K562 (cell line): ENCODE results near the gene PFDN2. TPM values are rescaled to one million over a fixed set of nuclear protein-coding genes. Genes with fewer than 3 reads are reported as not detected.
A peak's percentile ranks its signal among the peaks of the same experiment; 100 is the strongest.

ENCODE experiments used
- ATAC-seq: fragments of 200-7000 bp; cut with Tn5 transposase; 3 replicates; pipeline ENCODE4 v1.9.1; 2020; ENCODE audit warnings: moderate library complexity
- BruUV-seq: library from RNA; stranded (reverse); fragments of 400-500 nt; replicated peaks from 2 replicates; lab custom pipeline; 2021; lab: Mats Ljungman, UMichigan
- CTCF ChIA-PET: fragments of 300-600 bp; formaldehyde crosslinking; extraction: SDS; loops from one replicate; lab custom pipeline; 2021; ENCODE audit warnings: low intra/inter-chr PET ratio; lab: Yijun Ruan, JAX
- POLR2A ChIA-PET: fragments of 300-600, 350-650 bp; sonication (Branson Sonifier 250); formaldehyde crosslinking; extraction: SDS; loops from one replicate; lab custom pipeline; 2021; ENCODE audit warnings: antibody characterized with exemption, inconsistent platforms; lab: Yijun Ruan, JAX
- DNase-seq, 4 experiments: peaks; one replicate each; pipeline versions ENCODE4 v3.0.0 to v3.0.0-alpha.2; 2011 to 2018; ENCODE audit warnings: low spot score in 3 of 4, mixed read lengths in 3 of 4; ENCODE audit errors: extremely low read depth in 1 of 4
- FAIRE-seq: peaks from 2 replicates; lab custom pipeline; 2011; peaks lifted over from hg19 to GRCh38; lab: Jason Lieb, UNC
- H2AFZ ChIP-seq: 2 replicates; pipeline ENCODE4 v1.6.0; 2011; ENCODE audit warnings: low read depth, low read length, control low read depth, inconsistent platforms
- H3K27ac ChIP-seq: fragments of 200-600 bp; 3 replicates; pipeline ENCODE4 v1.8.0; 2011; ENCODE audit warnings: low read depth, mild to moderate bottlenecking, control low read depth, inconsistent platforms, low read length, moderate library complexity, mixed read lengths; ENCODE audit errors: extremely low read depth
- H3K27me3 ChIP-seq, 2 experiments: fragments of 300-600 bp in 1 of 2; 2 replicates in 1 of 2; 3 replicates in 1 of 2; pipeline versions ENCODE4 v1.6.0 to v1.8.0; 2011; ENCODE audit warnings: inconsistent platforms in 2 of 2, low read length in 2 of 2, mild to moderate bottlenecking in 1 of 2, mixed read lengths in 1 of 2, moderate library complexity in 1 of 2; ENCODE audit not compliant: control insufficient read depth in 2 of 2, insufficient read depth in 2 of 2
- H3K36me3 ChIP-seq: fragments of 300-600 bp; 3 replicates; pipeline ENCODE4 v1.8.0; 2011; ENCODE audit warnings: mild to moderate bottlenecking, low read length, inconsistent platforms; ENCODE audit not compliant: control insufficient read depth, insufficient read depth
- H3K4me1 ChIP-seq, 2 experiments: fragments of 200-600 bp in 1 of 2; replicated peaks in 1 of 2; 2 replicates in 1 of 2; 3 replicates in 1 of 2; pipeline versions ENCODE4 v1.5.1 to v1.8.0; 2011; ENCODE audit warnings: inconsistent platforms in 2 of 2, low read length in 2 of 2, mild to moderate bottlenecking in 1 of 2, mixed read lengths in 1 of 2, moderate library complexity in 1 of 2; ENCODE audit not compliant: control insufficient read depth in 2 of 2, insufficient read depth in 2 of 2
- H3K4me2 ChIP-seq: 2 replicates; pipeline ENCODE4 v1.6.1; 2011; ENCODE audit warnings: low read length, control low read depth, inconsistent platforms, mixed read lengths; ENCODE audit not compliant: insufficient read depth
- H3K4me3 ChIP-seq: fragments of 200-600 bp; sonication (generic), shearing (Covaris generic); 2 replicates; pipeline ENCODE4 v1.5.1; 2016; ENCODE audit warnings: control low read depth, inconsistent platforms
- H3K79me2 ChIP-seq: fragments of 200-600 bp; 3 replicates; pipeline ENCODE4 v1.8.0; 2011; ENCODE audit warnings: low read length, inconsistent platforms; ENCODE audit not compliant: control insufficient read depth, insufficient read depth
- H3K9ac ChIP-seq, 2 experiments: 2 replicates each; pipeline versions ENCODE4 v1.6.0 to v1.6.1; 2011; ENCODE audit warnings: low read depth in 2 of 2, low read length in 2 of 2, control low read depth in 1 of 2, inconsistent platforms in 1 of 2, mild to moderate bottlenecking in 1 of 2, mixed read lengths in 1 of 2; ENCODE audit not compliant: insufficient read depth in 1 of 2
- H3K9me1 ChIP-seq: one replicate; pipeline ENCODE4 v1.6.0; 2011; ENCODE audit warnings: inconsistent platforms, mild to moderate bottlenecking, low read length, moderate library complexity; ENCODE audit not compliant: control insufficient read depth, insufficient read depth
- H3K9me3 ChIP-seq: replicated peaks from 2 replicates; pipeline ENCODE4 v1.5.1; 2011; ENCODE audit warnings: low read depth, low read length, inconsistent platforms; ENCODE audit not compliant: control insufficient read depth, insufficient read depth
- H4K20me1 ChIP-seq: replicated peaks from 2 replicates; pipeline ENCODE4 v1.6.1; 2011; ENCODE audit warnings: low read length, inconsistent platforms, mixed read lengths; ENCODE audit not compliant: control insufficient read depth, insufficient read depth
- KDM1A ChIP-seq, 2 experiments: fragments of 450-650 bp; IDR thresholded peaks; 2 replicates each; pipeline ENCODE4 v1.6.1; 2016; ENCODE audit warnings: mild to moderate bottlenecking in 2 of 2
- KDM2B ChIP-seq: fragments of 250-450 bp; sonication (Bioruptor Pico); IDR thresholded peaks from 2 replicates; pipeline ENCODE4 v1.8.0; 2021; ENCODE audit warnings: mild to moderate bottlenecking, moderate library complexity
- ZNF778 ChIP-seq: fragments of 450-650 bp; formaldehyde crosslinking; IDR thresholded peaks from 2 replicates; pipeline ENCODE4 v1.4.0; 2020; ENCODE audit warnings: mild to moderate bottlenecking, moderate library complexity
- WGBS: fragments of 100-300 bp; shearing (Covaris generic); methylation state at CpG from one replicate; pipeline ENCODE4 v1.1.6; 2016; ENCODE audit warnings: low coverage, mixed read lengths; ENCODE audit not compliant: insufficient coverage; ENCODE audit errors: missing lambda C conversion rate; 5-methylcytosine and 5-hydroxymethylcytosine counted together
- in situ Hi-C: fragments of 300-500 bp; cut with MboI; formaldehyde crosslinking; loops from 4 replicates; pipeline ENCODE4 v1.15.0; 2018; ENCODE audit warnings: inconsistent platforms, mixed read lengths
- intact Hi-C: fragments of 100-400 bp; cut with micrococcal nuclease; formaldehyde crosslinking; loops from 2 replicates; pipeline ENCODE4 v1.14.2; 2022
- polyA plus RNA-seq, 8 experiments: library from polyadenylated mRNA; depleted of rRNA in 4 of 8; stranded (reverse) in 5 of 8; unstranded in 3 of 8; fragments of >200 nt; fragmentation: Nextera tagmentation in 2 of 8; fragmentation: Illumina TruSeq in 1 of 8; extraction: Ambion mirVana in 2 of 8; extraction: Trizol in 1 of 8; gene quantifications; 2 replicates each; pipeline versions ENCODE4 v1.2.1 to v1.2.3, GENCODE V29; 2011 to 2014; ENCODE audit warnings: inconsistent platforms in 1 of 8, missing spikeins in 1 of 8
- total RNA-seq, 7 experiments: library from RNA; depleted of rRNA in 6 of 7; stranded (reverse); fragments of >200 nt in 6 of 7; fragmentation: Illumina TruSeq in 2 of 7; extraction: Trizol in 2 of 7; gene quantifications; 2 replicates each; pipeline versions ENCODE4 v1.2.1 to v1.2.3, GENCODE V29; 2011 to 2021; ENCODE audit warnings: low replicate concordance in 1 of 7
- TF ChIP-seq, protein P1 (sequence below): fragments of 450-650 bp; IDR thresholded peaks from 2 replicates; pipeline ENCODE4 v1.6.1; 2018; ENCODE audit not compliant: partially characterized antibody

Gene PFDN2
- total and polyA plus RNA-seq, 9 of the 15 experiments (the other 6 are each of a cell fraction or from before 2014, with no cell fraction given), result 50.2 to 361 (median 144) TPM

DNA sequence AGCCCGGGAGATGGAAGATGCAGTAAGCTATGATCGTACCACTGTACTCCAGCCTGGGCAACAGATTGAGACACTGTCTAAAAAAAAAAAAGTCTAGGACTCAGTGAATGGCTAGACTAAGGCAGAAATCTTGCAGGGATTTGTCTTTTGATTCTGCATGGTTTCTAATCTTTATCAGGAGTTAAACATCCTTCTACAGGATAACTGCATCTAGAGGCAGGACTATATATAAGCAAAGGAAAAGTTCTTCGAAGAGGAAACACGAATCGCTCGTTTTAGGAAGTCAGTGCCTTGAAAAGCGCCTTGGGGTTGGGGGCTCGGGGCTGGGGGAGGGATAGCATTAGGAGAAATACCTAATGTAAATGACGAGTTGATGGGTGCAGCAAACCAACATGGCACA lies 35.3 kb upstream of the PFDN2 start:
- peak; percentile 73 for FAIRE-seq
- Histone ChIP-seq H3K4me2 (peak overlapping the region; percentile 37), H3K9me3 (no peaks in the 10 kb centered on the region), H3K27ac (peak overlapping the region; percentile 92; the same call in 2 of the 3 replicates), H3K4me3 (peak overlapping the region; percentile 52), H3K36me3 (peaks cover 14% of the 10 kb centered on the region), H3K27me3 (no peaks in the 10 kb centered on the region), H3K79me2 (peaks cover 20% of the 10 kb centered on the region), H3K4me1 (peaks cover 6 to 14% of the 10 kb centered on the region in 2 experiments; a peak in 3 of 5 replicates), H4K20me1 (no peaks in the 10 kb centered on the region), H3K9ac (peak overlapping the region in 1 of 2 experiments; percentile 94; a peak in 2 of 4 replicates), H2AFZ (peak overlapping the region; percentile 93), H3K9me1 (no peaks in the 10 kb centered on the region)
- ChIA-PET POLR2A (interaction anchor here (0.6 to 2.7 kb wide), 16 partner anchors 9 to 1368 kb away, joined by 3 to 30 read pairs (median 4); partner anchors contain the start of genes DEDD, NDUFS2, PPOX and USF1), CTCF (no interaction called here)
- intact Hi-C loops, result no loop called here
- 20% methylated on average over 8 of the region's 9 CpGs for WGBS
- DNase-seq, result no peak
- TF ChIP-seq KDM1A (IDR thresholded peaks at IDR 0.05) (peak in 1 of 2 experiments; percentile 7; a peak in 1 of 4 replicates), KDM2B (no peak)
- peak; percentile 7; the same call in 2 of the 3 replicates for ATAC-seq
- no TSS peak for BruUV-seq
- in situ Hi-C loops, result no loop called here

GRCh38 chr1:161145832-161146231 lies 28.0 kb upstream of the PFDN2 start:
- ChIA-PET CTCF (no interaction called here), POLR2A (interaction anchor here (0.6 kb wide), 2 partner anchors 14 to 194 kb away, joined by 3 read pairs; partner anchors contain the start of gene USP21)
- Histone ChIP-seq H3K9ac (no peak overlapping the region), H3K36me3 (no peaks in the 10 kb centered on the region), H4K20me1 (no peaks in the 10 kb centered on the region), H3K9me3 (no peaks in the 10 kb centered on the region), H3K9me1 (no peaks in the 10 kb centered on the region), H3K27ac (no peak overlapping the region), H3K4me2 (no peak overlapping the region), H3K4me1 (peaks cover 0 to 4% of the 10 kb centered on the region in 2 experiments; a peak in 2 of 5 replicates), H3K4me3 (no peak overlapping the region), H3K79me2 (no peaks in the 10 kb centered on the region), H2AFZ (no peak overlapping the region), H3K27me3 (no peaks in the 10 kb centered on the region)
- in situ Hi-C loops (no loop called here), intact Hi-C loops (no loop called here)
- no TSS peak for BruUV-seq
- no peak for TF ChIP-seq ZNF778 (CRISPR knock-in tag)
- TF ChIP-seq, protein P1, sequence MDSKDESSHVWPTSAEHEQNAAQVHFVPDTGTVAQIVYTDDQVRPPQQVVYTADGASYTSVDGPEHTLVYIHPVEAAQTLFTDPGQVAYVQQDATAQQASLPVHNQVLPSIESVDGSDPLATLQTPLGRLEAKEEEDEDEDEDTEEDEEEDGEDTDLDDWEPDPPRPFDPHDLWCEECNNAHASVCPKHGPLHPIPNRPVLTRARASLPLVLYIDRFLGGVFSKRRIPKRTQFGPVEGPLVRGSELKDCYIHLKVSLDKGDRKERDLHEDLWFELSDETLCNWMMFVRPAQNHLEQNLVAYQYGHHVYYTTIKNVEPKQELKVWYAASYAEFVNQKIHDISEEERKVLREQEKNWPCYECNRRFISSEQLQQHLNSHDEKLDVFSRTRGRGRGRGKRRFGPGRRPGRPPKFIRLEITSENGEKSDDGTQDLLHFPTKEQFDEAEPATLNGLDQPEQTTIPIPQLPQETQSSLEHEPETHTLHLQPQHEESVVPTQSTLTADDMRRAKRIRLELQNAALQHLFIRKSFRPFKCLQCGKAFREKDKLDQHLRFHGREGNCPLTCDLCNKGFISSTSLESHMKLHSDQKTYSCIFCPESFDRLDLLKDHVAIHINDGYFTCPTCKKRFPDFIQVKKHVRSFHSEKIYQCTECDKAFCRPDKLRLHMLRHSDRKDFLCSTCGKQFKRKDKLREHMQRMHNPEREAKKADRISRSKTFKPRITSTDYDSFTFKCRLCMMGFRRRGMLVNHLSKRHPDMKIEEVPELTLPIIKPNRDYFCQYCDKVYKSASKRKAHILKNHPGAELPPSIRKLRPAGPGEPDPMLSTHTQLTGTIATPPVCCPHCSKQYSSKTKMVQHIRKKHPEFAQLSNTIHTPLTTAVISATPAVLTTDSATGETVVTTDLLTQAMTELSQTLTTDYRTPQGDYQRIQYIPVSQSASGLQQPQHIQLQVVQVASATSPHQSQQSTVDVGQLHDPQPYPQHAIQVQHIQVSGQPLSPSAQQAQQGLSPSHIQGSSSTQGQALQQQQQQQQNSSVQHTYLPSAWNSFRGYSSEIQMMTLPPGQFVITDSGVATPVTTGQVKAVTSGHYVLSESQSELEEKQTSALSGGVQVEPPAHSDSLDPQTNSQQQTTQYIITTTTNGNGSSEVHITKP, result peak; percentile 79
- ATAC-seq (no peak), DNase-seq (no peak), FAIRE-seq (no peak)
- WGBS, result 21% methylated on average over 3 of the region's 3 CpGs
